ENCODE measurements around the gene HNRNPM.
"Not testable (repeated sequence)": the region's sequence is repeated elsewhere in the genome, so short reads cannot be mapped to it uniquely, and the experiment has no call there.

HNRNPM gene, protein sequence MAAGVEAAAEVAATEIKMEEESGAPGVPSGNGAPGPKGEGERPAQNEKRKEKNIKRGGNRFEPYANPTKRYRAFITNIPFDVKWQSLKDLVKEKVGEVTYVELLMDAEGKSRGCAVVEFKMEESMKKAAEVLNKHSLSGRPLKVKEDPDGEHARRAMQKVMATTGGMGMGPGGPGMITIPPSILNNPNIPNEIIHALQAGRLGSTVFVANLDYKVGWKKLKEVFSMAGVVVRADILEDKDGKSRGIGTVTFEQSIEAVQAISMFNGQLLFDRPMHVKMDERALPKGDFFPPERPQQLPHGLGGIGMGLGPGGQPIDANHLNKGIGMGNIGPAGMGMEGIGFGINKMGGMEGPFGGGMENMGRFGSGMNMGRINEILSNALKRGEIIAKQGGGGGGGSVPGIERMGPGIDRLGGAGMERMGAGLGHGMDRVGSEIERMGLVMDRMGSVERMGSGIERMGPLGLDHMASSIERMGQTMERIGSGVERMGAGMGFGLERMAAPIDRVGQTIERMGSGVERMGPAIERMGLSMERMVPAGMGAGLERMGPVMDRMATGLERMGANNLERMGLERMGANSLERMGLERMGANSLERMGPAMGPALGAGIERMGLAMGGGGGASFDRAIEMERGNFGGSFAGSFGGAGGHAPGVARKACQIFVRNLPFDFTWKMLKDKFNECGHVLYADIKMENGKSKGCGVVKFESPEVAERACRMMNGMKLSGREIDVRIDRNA

DNA sequence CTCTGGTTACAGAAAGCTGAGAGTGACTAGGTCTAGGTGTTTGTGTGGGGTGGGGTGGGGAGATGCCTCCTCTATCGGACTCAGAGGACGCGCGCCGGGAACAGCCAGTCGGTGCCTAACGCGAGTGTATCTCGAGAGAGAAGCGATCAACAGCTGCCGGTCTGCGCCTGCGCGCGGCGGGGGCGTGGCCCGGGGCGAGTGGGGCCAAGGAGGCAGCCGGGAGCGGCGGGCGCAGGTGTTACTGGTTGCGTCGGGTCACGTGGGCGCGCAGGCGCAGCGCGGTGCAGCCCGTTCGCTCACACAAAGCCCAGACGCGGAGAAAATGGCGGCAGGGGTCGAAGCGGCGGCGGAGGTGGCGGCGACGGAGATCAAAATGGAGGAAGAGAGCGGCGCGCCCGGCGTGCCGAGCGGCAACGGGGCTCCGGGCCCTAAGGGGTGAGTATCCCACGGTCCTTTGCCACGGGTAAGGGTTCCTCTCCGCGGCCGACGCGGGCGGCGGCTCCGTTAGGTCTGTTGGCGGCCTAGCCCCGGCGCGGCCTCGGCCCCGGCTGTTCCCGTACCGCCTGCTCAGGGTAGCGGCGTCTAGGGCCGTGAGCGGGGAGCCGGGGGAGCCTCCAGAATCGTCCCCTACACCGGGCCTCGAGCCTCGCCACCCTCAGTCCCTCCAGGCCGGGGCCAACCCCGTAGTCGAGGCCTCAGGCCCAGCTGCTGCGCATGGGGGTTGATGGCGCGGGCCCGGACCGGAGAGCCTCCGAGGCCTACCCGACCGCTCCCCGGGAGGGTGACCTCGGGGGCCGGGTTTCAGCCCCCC is at the start of gene HNRNPM:
HNRNPM (plus strand) TSS at position 299 of the 811 bp plus-strand sequence; CDS start at position 323, 24 bp downstream.
- DNase-seq (ENCODE audit: low read depth in 2 of 2): peak; percentile 100

DNA sequence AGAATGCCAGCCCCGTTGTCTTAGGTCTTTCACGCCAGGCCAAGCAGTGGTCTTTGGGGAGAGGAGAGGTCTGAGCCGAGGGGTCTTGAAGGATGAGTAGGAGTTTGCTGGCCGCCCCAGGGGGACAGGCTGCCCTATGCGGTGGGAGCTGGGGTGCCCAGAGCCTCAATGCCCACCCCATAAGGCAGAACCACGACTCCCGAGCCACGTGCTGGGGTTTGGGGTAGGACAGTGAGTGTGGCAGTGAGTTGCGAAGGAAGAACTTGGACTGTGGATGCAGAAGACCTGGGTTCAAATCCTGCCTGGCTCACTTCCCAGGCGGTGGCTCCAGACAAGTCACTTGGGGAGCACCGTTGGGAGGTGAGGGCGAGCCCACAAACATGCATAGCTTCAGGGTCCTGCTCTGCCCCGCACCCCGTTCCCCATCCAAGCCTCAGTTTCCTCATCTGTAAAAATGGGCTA is 49.1 kb upstream of the HNRNPM start:
- DNase-seq (ENCODE audit: low read depth in 2 of 2): no peak

DNA sequence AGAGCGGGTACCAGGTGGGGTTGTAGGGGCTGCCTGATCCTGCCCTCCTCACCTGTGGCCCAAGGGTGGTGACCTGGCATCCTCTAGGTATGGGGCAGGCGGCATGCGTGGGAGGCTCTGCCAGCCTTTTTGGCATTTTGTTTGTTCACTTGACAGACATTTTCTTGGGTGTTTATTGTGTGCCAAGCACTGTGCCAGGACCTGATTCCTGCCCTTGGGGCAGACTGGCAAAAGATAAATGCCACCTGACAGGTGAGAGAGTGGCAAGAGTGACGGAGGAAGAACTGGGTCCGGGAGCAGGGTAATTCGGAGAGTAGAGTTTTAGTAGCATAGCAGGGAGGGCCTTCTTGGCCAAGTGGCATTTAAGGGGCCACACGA is 48.6 kb upstream of the HNRNPM start:
- no peak for DNase-seq (ENCODE audit: low read depth in 2 of 2)

DNA sequence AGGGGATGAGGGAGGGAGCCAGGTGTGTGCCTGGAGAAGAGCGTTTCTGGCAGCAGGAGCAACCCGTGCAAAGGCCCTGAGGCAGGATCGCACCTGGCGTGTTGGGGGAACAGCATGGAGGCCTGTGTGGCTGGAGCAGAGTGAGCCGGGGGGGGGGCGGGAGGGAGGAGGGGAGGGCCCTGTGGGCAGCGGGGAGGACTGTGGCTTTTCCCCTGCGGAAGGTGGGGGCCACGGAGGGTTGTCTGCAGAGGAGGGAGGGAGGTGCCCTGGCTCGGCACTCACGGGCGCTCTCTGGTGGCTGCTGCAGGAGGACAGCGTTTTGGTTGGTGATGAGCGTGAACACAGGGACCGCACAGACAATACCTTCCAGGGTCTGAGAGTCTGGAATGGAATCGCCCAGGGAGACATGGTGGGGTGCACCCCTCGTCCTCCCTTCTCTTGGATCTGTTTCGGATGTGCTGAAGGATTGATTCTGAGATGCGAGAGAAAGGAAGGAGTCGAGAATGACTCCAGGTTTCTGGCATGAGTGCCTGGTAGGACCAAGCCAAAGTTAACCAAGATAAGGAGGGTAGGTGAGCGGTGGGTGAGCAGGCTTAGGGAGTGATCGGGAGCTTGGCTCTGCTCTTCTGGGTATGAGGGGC is 48.1 kb upstream of the HNRNPM start:
- peak; percentile 28 to 38 for DNase-seq (ENCODE audit: low read depth in 2 of 2)

DNA sequence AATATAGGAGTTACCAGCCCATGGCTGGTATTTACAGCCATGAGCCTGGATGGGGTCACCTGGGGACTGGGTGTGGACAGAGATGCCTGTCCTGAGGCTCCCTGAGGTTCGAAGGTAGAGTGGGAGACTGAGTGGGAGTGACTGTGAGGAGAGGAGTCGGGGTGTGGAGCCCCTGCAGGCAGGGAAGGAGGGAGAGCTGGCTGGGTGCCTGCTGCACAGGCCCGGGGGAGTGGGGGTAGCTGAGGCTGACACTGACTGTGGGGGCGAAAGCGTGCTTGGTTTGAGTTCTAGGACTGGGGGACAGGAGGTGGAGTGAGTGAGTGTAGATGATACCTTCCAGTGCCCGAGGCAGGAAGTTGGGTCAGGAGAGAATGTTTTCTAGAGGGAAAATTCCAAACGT is 47.5 kb upstream of the HNRNPM start:
- no peak for DNase-seq (ENCODE audit: low read depth in 2 of 2)

DNA sequence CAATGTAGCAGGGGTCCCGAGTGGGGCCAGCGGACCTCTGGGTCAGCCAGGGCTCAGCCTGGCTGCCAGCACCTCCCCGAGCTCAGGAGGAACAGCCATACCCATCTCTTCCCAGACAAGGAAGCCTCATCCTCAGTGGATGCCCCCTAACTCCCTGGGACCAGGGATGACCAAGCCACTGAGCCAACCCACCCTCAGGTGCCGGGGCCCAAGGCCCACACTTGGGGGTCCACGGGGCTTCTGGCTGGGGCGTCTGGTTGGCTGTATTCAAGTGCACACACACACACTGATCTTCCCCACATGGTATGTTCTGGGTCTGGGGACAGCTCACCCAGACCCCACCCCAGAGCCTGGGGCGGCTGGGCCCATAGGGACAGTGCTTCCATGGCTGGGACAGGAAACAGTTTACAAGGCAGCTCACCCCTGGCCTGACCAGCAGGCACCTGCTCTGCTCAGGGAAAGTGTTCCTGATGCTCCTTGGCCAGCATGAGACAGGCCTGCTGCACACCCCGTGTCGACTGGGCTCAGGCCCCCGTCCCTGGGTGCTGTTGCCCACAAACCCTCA is 46.9 kb upstream of the HNRNPM start:
- no peak for DNase-seq (ENCODE audit: low read depth in 2 of 2)

DNA sequence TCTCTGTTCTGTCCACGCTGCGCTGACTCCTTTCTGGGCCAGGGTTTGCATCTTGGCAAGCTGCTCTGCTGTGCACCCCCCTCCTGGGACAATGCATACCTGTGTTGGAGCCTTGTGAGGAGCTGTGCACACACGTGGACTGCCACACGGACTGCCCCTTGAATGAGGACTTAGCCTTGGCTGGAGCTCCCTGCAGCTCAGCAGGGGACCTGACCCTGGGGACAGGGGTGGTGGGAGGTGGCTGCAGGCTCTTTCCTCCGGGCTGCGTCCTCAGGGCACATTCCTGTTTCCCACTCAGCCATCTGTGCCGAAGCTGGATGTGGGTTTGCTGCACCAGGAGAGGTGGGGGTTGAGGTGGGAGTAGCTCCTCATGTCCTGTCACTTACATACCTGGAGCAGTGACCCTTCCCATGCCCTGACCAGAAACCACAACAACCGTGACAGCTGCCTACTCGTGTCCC is 46.4 kb upstream of the HNRNPM start:
- DNase-seq (ENCODE audit: low read depth in 2 of 2): no peak

DNA sequence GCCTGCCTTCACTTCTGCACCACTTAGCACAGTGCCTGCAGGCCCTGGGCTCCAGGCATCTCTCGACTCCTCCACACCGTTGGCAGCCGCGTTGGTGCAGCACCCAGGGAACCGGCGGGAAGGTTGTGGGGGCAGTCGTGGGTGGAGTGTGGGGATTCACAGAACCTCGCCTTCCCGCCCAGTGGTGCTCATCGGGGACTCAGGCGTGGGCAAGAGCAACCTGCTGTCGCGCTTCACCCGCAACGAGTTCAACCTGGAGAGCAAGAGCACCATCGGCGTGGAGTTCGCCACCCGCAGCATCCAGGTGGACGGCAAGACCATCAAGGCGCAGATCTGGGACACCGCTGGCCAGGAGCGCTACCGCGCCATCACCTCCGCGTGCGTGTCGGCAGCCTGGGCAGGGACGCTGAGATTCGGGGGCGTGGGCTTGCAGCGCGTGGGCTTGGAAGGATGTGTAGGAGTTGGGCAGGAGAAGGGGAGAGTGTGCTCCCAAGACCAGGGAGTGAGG is 45.0 kb upstream of the HNRNPM start:
- no peak for DNase-seq (ENCODE audit: low read depth in 2 of 2)

DNA sequence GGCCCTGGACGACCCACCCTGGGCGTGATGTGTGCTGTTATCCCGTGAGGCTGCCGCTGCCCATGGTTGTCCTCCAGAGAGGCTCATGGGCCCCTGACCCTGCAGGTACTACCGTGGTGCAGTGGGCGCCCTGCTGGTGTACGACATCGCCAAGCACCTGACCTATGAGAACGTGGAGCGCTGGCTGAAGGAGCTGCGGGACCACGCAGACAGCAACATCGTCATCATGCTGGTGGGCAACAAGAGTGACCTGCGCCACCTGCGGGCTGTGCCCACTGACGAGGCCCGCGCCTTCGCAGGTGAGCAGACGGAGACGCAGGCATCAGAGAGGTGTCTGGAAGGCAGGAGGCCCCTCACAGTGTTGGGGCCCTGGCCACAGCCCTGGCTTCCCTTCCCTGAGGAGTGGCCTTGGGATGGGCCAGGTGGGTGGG is 42.8 kb upstream of the HNRNPM start:
- DNase-seq (ENCODE audit: low read depth in 2 of 2): no peak

DNA sequence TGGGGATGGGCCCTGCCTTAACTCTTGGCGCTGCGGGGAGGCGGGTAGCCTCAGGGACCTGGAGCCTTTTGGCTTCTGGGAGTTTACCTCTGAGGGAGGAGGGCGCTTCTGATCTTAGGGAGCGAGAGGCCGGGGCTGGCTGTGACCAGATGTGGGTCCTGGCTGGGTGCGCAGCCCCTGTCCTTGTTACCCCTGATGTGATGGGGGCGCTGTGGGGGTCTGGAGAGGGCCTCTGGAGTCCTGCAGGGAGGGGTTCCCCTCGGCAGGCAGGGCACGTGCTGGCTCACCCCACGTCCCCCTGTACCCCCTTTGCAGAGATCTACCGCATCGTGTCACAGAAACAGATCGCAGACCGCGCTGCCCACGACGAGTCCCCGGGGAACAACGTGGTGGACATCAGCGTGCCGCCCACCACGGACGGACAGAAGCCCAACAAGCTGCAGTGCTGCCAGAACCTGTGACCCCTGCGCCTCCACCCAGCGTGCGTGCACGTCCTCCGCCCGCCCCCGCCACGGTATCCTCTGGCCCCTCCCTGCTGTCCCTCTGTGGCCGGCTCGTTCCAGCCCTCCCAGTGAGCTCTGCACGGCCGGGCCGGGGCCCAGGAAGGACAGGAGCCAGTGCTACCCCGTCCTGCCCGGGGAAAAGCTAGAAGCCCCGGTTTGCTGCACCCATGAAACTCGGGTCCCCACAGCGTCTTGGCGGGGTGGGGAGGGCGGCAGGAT is 41.5 kb upstream of the HNRNPM start:
- no peak for DNase-seq (ENCODE audit: low read depth in 2 of 2)

DNA sequence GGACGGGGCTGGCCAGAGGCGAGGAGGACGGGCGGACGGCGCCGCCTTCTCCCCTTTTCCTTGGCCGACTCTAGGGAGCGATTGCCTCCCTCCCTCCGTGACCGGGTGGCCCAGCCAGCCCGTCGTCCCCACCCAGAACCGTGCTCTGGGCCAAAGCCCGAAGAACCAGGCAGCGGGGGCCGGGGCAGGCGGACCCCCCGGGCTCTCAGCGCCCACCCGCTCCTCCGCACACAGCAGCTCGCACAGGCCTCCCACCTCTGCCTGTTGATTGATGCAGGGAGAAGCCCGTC is 41.0 kb upstream of the HNRNPM start:
- DNase-seq (ENCODE audit: low read depth in 2 of 2): no peak

DNA sequence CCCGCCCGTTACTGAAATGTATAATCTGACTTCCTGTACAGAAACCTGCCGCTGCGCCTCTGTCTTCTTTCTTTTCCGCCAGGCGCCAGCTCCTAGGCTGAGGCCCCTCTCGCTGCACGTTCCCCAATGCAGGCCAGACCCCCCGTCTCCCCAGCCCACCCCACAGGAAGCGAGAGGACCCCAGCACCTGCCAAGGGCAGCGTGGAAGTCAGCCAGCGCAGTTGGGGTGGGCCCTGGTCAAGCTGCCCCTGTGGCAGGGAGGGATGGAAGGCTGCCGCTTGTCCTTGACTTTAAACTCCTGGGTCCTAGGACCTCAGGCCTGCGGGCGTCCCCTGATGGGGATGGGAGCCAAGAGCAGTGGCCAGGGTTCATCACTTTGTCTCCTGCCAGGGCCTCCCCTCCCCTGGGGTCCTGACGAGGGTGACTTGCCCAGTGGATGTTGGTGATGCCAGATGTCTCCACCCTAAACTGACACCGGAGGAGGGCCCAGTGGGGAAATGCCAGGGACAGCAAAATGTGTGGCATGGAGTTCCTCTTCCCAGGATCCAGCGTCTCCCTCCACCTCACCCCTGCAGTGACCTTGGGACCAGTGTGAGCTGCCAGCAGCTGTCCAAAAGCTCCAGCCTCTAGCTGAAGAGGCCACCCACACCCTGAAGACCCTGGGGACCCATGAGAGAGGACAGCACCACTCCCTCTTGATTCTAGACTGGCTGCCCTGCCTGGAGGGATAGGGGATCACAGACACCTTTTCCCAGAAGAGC is 40.2 kb upstream of the HNRNPM start:
- no peak for DNase-seq (ENCODE audit: low read depth in 2 of 2)

DNA sequence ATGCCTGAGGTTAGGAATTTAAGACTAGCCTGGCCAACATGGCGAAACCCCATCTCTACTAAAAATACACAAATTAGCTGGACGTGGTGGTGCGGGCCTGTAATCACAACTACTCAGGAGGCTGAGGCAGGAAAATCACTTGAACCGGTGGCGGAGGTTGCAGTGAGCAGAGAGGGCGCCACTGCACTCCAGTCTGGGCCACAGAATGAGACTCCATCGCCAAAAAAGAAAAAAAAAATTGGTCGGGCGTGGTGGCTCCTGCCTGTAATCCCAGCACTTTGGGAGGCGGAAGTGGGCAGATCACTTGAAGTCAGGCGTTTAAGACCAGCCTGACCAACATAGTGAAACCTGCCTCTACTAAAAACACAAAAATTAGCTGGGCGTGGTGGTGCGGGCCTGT is 34.1 kb upstream of the HNRNPM start:
- DNase-seq (ENCODE audit: low read depth in 2 of 2): not testable (repeated sequence)

DNA sequence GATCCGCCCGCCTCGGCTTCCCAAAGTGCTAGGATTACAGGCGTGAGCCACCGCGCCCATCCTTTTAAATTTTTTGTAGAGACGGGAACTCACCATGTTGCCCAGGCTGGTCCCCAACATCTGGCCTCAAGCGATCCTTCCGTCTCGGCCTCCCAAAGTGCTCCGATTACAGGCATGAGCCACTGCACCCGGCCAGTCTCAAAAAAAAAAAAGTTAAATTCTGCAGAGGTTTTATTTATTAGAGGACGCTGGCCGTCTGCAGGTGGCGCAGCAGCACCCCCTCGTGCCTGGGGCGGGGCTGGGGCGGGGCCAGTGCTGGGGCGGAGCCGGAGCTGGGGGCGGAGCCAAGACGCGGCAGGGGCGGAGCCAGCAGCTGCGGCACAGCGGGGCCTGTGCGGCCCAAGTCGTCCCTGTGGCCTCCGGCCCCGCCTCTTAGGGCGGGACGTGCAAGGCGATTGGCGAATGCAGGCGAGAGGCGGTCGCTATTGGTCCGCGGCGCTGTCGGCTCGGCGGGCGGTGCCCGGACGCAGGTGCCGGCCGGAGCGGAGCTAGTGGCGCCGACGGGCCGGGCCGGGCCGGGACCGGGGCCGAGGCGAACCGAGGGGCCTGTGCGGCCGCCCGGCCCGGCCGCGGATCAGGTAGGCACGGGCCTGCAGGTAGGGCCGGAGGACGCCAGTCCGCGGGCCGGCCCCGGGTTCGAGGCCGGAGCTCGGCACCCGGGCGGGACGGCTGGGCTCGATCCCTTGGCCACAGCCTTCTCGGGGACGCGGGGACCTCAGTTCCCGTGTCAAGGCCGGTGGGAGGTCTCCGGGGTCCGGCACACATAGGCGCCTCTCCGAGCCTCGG is 31.8 kb upstream of the HNRNPM start, which contains the start of gene MARCHF2:
MARCHF2 (plus strand) TSS at position 523 of the 846 bp plus-strand sequence. CDS start 8,536 bp downstream, outside the sequence.
- peak; percentile 93 to 95 for DNase-seq (ENCODE audit: low read depth in 2 of 2)

DNA sequence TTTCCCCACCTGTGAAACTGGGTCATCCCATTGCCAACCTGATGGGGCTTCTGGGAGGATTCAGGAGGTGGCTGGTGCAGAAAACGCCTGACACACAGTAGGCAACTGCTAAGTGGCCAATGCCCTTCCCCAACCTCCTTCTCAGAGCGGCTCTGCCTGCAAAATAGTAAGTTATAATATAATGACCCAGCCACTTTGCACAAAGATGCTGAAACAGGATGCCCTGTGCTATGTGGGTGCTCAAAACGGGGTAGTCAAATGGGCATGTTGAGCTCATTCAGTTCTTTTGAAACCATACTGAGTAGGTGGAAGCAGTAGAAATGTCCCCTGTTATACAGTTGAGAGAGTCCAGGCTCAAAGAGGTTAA is 31.2 kb upstream of the HNRNPM start:
- DNase-seq (ENCODE audit: low read depth in 2 of 2): no peak

DNA sequence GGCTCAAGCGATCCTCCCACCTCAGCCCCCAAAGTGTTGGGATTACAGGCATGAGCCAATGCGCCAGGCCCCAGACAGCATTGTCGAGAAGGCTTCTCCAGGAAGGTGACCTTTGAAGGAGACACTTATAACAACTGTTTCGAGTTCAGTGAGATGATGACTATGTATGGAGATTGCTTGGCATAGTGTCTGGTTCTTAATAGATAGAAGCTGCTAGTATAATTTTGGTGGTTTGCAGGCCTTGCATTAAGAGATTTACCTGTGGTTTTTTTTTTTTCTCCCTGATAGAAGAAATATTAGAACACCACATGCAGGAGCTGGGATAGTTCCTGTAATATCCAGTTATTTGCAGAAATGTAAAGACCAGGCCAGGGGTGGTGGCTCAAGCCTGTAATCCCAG is 28.0 kb upstream of the HNRNPM start:
- no peak for DNase-seq (ENCODE audit: low read depth in 2 of 2)

DNA sequence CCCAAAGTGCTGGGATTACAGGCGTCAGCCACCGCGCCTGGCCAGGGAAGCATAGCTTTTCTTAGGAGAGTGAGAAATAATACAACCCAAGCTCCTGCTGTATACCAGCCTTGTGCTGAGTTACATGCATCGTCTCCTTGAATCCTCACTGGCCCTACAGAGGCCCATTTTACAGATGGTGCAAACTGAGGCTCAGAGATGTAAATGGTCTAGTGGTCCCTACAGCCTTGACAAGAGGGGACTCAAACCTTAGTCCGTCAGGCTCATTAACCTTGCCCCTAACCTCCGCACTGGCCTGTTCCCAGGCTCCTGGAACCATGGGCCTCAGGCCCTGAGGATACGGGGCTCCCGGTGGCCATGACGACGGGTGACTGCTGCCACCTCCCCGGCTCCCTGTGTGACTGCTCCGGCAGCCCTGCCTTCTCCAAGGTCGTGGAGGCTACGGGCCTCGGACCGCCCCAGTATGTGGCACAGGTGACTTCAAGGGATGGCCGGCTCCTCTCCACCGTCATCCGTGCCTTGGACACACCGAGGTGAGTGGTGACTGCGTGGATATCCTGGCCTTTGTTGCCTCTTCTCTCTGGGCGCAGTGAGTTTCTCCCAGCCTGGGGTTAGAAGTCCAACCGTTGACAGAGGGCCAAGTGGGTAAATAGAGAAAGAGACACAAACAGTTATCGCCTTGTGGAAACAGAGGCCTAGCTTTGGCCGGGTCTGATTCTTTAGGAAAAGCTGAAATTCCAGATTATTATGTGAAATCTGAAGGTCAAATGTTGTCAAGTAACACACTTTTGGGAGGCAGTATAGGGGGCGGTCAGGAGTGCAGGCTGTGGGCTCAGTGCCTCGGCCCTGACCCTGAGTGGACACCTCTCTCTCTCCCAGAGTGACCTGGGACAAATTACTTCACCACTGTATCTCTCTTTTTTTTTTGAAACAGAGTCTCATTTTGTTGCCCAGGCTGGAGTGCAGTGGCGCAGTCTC is 23.0 kb upstream of the HNRNPM start:
- DNase-seq (ENCODE audit: low read depth in 2 of 2): no peak

DNA sequence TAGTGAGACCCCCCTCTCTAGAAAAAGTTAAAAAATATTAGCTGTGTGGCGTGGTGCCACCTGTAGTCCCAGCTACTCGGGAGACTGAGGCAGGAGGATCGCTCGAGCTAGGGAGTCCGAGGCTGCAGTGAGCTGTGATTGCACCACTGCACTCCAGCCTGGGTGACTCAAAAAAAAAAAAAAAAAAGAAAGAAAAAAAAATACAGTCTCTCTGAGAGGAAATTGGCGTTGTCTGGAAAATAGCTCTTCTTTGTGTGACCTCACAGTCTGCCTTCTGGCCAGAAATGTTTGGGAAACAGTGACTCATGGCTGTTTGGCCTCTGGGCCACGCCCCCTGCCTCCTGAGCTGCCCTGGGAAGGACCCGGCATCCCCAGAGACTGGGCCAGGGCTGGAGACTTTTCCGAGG is 21.0 kb upstream of the HNRNPM start:
- DNase-seq (ENCODE audit: low read depth in 2 of 2): no peak
